ENCODE measurements around the gene ITIH1.
"Not testable (repeated sequence)": the region's sequence is repeated elsewhere in the genome, so short reads cannot be mapped to it uniquely, and the experiment has no call there.

DNA sequence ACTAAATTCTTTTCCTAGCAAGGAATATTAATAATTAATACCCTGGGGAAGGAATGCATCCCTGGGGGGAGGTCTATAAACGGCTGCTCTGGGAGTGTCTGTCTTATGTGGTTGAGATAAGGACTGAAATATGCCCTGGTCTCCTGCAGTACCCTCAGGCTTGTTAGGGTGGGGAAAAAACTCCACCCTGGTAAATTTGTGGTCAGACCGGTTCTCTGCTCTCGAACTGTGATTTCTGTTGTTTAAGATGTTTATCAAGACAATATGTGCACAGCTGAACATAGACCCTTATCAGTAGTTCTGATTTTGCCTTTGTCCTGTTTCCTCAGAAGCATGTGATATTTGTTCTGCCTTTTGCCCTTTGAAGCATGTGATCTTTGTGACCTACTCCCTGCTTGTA lies 48.6 kb upstream of the ITIH1 start:
- TF ChIP-seq EZH2 (IDR thresholded peaks at IDR 0.05; ENCODE audit: low read depth), result not testable (repeated sequence)
- TF ChIP-seq, protein P1, sequence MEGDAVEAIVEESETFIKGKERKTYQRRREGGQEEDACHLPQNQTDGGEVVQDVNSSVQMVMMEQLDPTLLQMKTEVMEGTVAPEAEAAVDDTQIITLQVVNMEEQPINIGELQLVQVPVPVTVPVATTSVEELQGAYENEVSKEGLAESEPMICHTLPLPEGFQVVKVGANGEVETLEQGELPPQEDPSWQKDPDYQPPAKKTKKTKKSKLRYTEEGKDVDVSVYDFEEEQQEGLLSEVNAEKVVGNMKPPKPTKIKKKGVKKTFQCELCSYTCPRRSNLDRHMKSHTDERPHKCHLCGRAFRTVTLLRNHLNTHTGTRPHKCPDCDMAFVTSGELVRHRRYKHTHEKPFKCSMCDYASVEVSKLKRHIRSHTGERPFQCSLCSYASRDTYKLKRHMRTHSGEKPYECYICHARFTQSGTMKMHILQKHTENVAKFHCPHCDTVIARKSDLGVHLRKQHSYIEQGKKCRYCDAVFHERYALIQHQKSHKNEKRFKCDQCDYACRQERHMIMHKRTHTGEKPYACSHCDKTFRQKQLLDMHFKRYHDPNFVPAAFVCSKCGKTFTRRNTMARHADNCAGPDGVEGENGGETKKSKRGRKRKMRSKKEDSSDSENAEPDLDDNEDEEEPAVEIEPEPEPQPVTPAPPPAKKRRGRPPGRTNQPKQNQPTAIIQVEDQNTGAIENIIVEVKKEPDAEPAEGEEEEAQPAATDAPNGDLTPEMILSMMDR (conservative IDR thresholded peaks at IDR 0.05), result not testable (repeated sequence)
